ENCODE results near the gene LYRM4. TPM values are rescaled to one million over a fixed set of nuclear protein-coding genes. Genes with fewer than 3 reads are reported as not detected.

The LYRM4 gene
- total RNA-seq, 1 experiment from 2014 or later = 44.3 TPM

DNA sequence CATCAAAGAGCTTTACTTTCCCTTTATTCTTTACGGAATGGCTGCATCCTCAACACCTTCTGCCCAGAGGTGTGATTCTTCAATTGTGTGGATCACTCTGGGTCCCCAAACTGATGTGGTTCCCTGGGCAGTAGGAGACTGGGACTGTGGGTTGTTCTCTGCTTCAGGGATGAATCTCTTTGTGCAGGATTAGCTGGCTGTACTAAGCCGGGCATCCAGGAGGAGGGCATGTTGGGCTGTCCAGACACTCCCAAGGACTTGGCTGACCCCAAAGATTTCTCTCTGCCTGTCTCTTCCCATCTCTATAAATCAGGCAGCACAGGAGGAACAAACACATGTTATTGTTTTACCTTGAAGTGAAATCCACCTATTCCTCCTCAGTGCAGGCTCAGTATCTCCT, 15.8 kb upstream of the LYRM4 start:
- no peak overlapping the region for H4K5ac ChIP-seq (ENCODE audit: insufficient read length, low read depth, low read length)
- H4K20me1 ChIP-seq (ENCODE audit: control insufficient read depth, insufficient read depth, insufficient read length) = no peaks in the 10 kb centered on the region
- H3K36me3 Mint-ChIP-seq (ENCODE audit: insufficient read depth in 1 of 3, low read depth in 3 of 3) = no peaks in the 10 kb centered on the region
- H3K56ac ChIP-seq (ENCODE audit: insufficient read length, low read depth, low read length) = no peak overlapping the region
- H3K18ac ChIP-seq (ENCODE audit: insufficient read length, low read depth, low read length) = no peak overlapping the region
- no peak overlapping the region for H4K91ac ChIP-seq (ENCODE audit: insufficient read length, low read depth, low read length)
- no peak overlapping the region for H3K9ac ChIP-seq (ENCODE audit: extremely low read depth, insufficient read length, low read length)
- H3K4me2 ChIP-seq (ENCODE audit: insufficient read depth, insufficient read length, low read length) = no peak overlapping the region
- no CpG with 5 or more reads among the region's 2 CpGs for WGBS (ENCODE audit: extremely low coverage, insufficient read length, low lambda C conversion rate)
- H2BK5ac ChIP-seq (ENCODE audit: insufficient read length, low read length) = no peak overlapping the region
- H3K4ac ChIP-seq (ENCODE audit: low read depth, low read length) = no peak overlapping the region
- H3K27ac Mint-ChIP-seq = no peak overlapping the region; a peak in 1 of 7 replicates
- no peak overlapping the region for H2AFZ ChIP-seq (ENCODE audit: low read length)
- no peak for DNase-seq
- no peak overlapping the region for H3K14ac ChIP-seq (ENCODE audit: insufficient read depth, low read length)
- no peak overlapping the region for H4K8ac ChIP-seq (replicated peaks; ENCODE audit: insufficient read length, low read depth, low read length)
- no peaks in the 10 kb centered on the region for H3K27me3 Mint-ChIP-seq (ENCODE audit: low read depth)
- no peaks in the 10 kb centered on the region for H3K23me2 ChIP-seq (ENCODE audit: insufficient read length, low read depth, low read length, poor library complexity, severe bottlenecking)
- no peak overlapping the region for H2BK20ac ChIP-seq (ENCODE audit: low read depth, low read length, poor library complexity, severe bottlenecking)
- H3K27me3 ChIP-seq (ENCODE audit: insufficient read depth, low read length) = no peaks in the 10 kb centered on the region
- H3K23ac ChIP-seq (ENCODE audit: insufficient read length, low read depth, low read length) = no peak overlapping the region
- peaks cover 5% of the 10 kb centered on the region for H3K79me1 ChIP-seq (ENCODE audit: insufficient read depth, low read depth, low read length, poor library complexity, severe bottlenecking)
- H2AK5ac ChIP-seq (ENCODE audit: insufficient read length, low read length) = no peak overlapping the region
- no peak overlapping the region for H3K27ac ChIP-seq (ENCODE audit: insufficient read length, low read depth, low read length)
- peaks cover 9 to 15% of the 10 kb centered on the region in 2 experiments for H3K4me1 Mint-ChIP-seq
- H2BK15ac ChIP-seq (ENCODE audit: low read depth, low read length) = no peak overlapping the region
- no peak overlapping the region for H2BK120ac ChIP-seq (ENCODE audit: low read depth, low read length, poor library complexity, severe bottlenecking)
- no peak overlapping the region for H3K4me3 Mint-ChIP-seq
- H3K9me3 Mint-ChIP-seq = no peaks in the 10 kb centered on the region
- peaks cover 2% of the 10 kb centered on the region; the same call in 1 of the 2 replicates for H3K4me1 ChIP-seq (ENCODE audit: insufficient read depth, low read length)
- H3K9me3 ChIP-seq (ENCODE audit: control insufficient read depth, low read depth, low read length) = no peaks in the 10 kb centered on the region
- H3K79me2 ChIP-seq (ENCODE audit: insufficient read depth, low read length) = no peaks in the 10 kb centered on the region
- no peak overlapping the region for H3T11ph ChIP-seq (ENCODE audit: low read length)
- no peak overlapping the region for H2BK12ac ChIP-seq (ENCODE audit: insufficient read length, low read depth, low read length)
- TF ChIP-seq CTCF (conservative IDR thresholded peaks at IDR 0.05) = no peak

Measured in H9 (cell line).